SJSA1 (cell line): ENCODE results near the gene CSK. TPM values are rescaled to one million over a fixed set of nuclear protein-coding genes. Genes with fewer than 3 reads are reported as not detected.

ENCODE experiments used
- DNase-seq, 2 experiments: peaks; one replicate each; pipeline ENCODE4 v3.0.0-alpha.2; 2015 to 2020; ENCODE audit warnings: low spot score in 2 of 2, low read depth in 1 of 2
- H3K27ac ChIP-seq: fragments of 250-450 bp; sonication (Bioruptor Pico); 2 replicates; pipeline ENCODE4 v1.5.1; 2020; ENCODE audit warnings: mild to moderate bottlenecking, moderate library complexity
- H3K27me3 ChIP-seq: fragments of 250-450 bp; sonication (Bioruptor Pico); replicated peaks from 2 replicates; pipeline ENCODE4 v1.5.1; 2020; ENCODE audit warnings: mild to moderate bottlenecking, moderate library complexity
- H3K36me3 ChIP-seq: fragments of 250-450 bp; sonication (Bioruptor Pico); 2 replicates; pipeline ENCODE4 v1.5.1; 2020; ENCODE audit warnings: mild to moderate bottlenecking
- H3K4me1 ChIP-seq: fragments of 250-450 bp; sonication (Bioruptor Pico); replicated peaks from 2 replicates; pipeline ENCODE4 v1.6.1; 2021; ENCODE audit warnings: mild to moderate bottlenecking
- H3K4me3 ChIP-seq: fragments of 250-450 bp; sonication (Bioruptor Pico); 2 replicates; pipeline ENCODE4 v1.5.1; 2020; ENCODE audit warnings: mild to moderate bottlenecking
- H3K9me3 ChIP-seq: fragments of 250-450 bp; sonication (Bioruptor Pico); replicated peaks from 2 replicates; pipeline ENCODE4 v1.5.1; 2020; ENCODE audit warnings: mild to moderate bottlenecking
- total RNA-seq: library from RNA; depleted of rRNA; stranded (reverse); fragments of >200 nt; shearing (Covaris generic); gene quantifications from 2 replicates; pipeline ENCODE4 v1.2.3, GENCODE V29; 2014

CSK gene
- total RNA-seq, 1 experiment from 2014 or later, result 19.2 TPM

DNA sequence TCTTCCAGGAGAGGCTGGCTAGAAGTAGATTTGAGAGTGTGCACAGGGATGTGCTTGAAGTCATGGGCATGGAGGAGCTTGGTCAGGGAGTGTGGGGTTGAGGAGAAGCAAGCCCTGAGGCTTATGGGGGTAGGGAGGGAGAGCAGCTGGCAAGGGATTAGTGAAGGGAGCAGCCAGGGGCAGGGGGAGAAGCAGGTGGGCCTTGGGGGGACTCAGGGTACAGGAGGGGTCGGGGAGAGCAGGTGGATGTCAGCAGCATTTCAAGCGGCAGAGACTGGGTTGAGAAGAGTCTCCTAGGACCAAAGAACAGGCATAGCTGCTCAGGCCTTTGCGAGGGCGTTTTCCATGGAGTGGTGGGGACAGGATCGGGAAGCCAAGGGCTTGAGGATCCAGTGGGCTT lies 27.4 kb downstream of the CSK start:
- no peak overlapping the region for H3K27ac ChIP-seq
- no peaks in the 10 kb centered on the region for H3K27me3 ChIP-seq
- H3K4me3 ChIP-seq, result no peak overlapping the region
- no peaks in the 10 kb centered on the region; the same call in 1 of the 2 replicates for H3K36me3 ChIP-seq
- H3K9me3 ChIP-seq, result no peaks in the 10 kb centered on the region
- H3K4me1 ChIP-seq, result peaks cover 4% of the 10 kb centered on the region; the same call in 1 of the 2 replicates
- DNase-seq, result no peak

- Histone ChIP-seq H3K4me1 (peaks cover 4% of the 10 kb centered on the region; the same call in 1 of the 2 replicates), H3K27ac (no peak overlapping the region), H3K4me3 (no peak overlapping the region), H3K9me3 (no peaks in the 10 kb centered on the region), H3K36me3 (no peaks in the 10 kb centered on the region), H3K27me3 (no peaks in the 10 kb centered on the region)
- DNase-seq, result no peak
These were observed 28.1 kb downstream of the CSK start for GRCh38 chr15:74809956-74810355.

GRCh38 chr15:74812533-74812932 lies 30.7 kb downstream of the CSK start, which contains the start of gene LMAN1L:
TSS of gene LMAN1L (plus strand) at chr15:74812835. CDS start at chr15:74812855, 20 bp downstream.
- Histone ChIP-seq H3K27me3 (no peaks in the 10 kb centered on the region), H3K36me3 (no peaks in the 10 kb centered on the region), H3K9me3 (no peaks in the 10 kb centered on the region), H3K27ac (no peak within 1 kb of the TSS), H3K4me3 (no peak within 1 kb of the TSS), H3K4me1 (peaks cover 4% of the 10 kb centered on the region; the same call in 1 of the 2 replicates)
- no peak for DNase-seq

GRCh38 chr15:74815121-74815934 lies 33.4 kb downstream of the CSK start:
- no peaks in the 10 kb centered on the region for H3K27me3 ChIP-seq
- H3K9me3 ChIP-seq, result no peaks in the 10 kb centered on the region
- H3K27ac ChIP-seq, result no peak overlapping the region
- H3K4me3 ChIP-seq, result no peak overlapping the region
- no peak for DNase-seq
- H3K36me3 ChIP-seq, result no peaks in the 10 kb centered on the region
- H3K4me1 ChIP-seq, result peaks cover 11% of the 10 kb centered on the region

- Histone ChIP-seq H3K4me3 (no peak overlapping the region), H3K27ac (no peak overlapping the region), H3K4me1 (peaks cover 11% of the 10 kb centered on the region), H3K9me3 (no peaks in the 10 kb centered on the region), H3K27me3 (no peaks in the 10 kb centered on the region), H3K36me3 (no peaks in the 10 kb centered on the region)
- DNase-seq, result no peak
These were observed 34.1 kb downstream of the CSK start for GRCh38 chr15:74815961-74816360.

- Histone ChIP-seq H3K36me3 (no peaks in the 10 kb centered on the region), H3K27me3 (no peaks in the 10 kb centered on the region), H3K27ac (no peak overlapping the region), H3K4me3 (no peak overlapping the region), H3K4me1 (peaks cover 11% of the 10 kb centered on the region), H3K9me3 (no peaks in the 10 kb centered on the region)
- DNase-seq, result no peak
These were observed 34.9 kb downstream of the CSK start for GRCh38 chr15:74816624-74817369.

GRCh38 chr15:74817370-74817737 lies 35.5 kb downstream of the CSK start:
- Histone ChIP-seq H3K9me3 (no peaks in the 10 kb centered on the region), H3K27ac (no peak overlapping the region), H3K36me3 (no peaks in the 10 kb centered on the region), H3K27me3 (no peaks in the 10 kb centered on the region), H3K4me3 (no peak overlapping the region), H3K4me1 (peaks cover 11% of the 10 kb centered on the region)
- DNase-seq, result no peak

DNA sequence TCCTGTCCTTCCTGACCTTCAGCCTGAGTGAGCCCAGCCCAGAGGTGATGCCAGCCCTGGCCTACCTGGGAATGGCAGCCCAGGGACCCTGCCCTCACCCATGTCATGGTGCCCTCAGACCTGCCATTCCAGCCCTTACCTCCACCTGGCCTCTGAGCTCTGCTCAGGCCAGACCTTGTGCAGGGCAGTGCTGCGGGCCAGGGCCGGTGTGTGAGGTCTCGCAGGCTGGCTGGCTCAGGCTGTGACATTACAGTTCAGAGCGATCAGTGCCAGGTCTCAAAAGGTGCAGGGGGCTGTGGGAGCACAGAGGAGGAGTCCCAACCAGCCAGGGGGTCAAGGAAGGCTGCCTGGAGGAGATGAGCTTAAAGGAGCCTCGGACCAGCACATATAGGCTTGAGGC lies 38.2 kb downstream of the CSK start:
- Histone ChIP-seq H3K9me3 (no peaks in the 10 kb centered on the region), H3K27me3 (peaks cover 9% of the 10 kb centered on the region; the same call in 1 of the 2 replicates), H3K4me3 (no peak overlapping the region), H3K36me3 (no peaks in the 10 kb centered on the region), H3K27ac (no peak overlapping the region), H3K4me1 (peaks cover 11% of the 10 kb centered on the region)
- DNase-seq, result no peak

DNA sequence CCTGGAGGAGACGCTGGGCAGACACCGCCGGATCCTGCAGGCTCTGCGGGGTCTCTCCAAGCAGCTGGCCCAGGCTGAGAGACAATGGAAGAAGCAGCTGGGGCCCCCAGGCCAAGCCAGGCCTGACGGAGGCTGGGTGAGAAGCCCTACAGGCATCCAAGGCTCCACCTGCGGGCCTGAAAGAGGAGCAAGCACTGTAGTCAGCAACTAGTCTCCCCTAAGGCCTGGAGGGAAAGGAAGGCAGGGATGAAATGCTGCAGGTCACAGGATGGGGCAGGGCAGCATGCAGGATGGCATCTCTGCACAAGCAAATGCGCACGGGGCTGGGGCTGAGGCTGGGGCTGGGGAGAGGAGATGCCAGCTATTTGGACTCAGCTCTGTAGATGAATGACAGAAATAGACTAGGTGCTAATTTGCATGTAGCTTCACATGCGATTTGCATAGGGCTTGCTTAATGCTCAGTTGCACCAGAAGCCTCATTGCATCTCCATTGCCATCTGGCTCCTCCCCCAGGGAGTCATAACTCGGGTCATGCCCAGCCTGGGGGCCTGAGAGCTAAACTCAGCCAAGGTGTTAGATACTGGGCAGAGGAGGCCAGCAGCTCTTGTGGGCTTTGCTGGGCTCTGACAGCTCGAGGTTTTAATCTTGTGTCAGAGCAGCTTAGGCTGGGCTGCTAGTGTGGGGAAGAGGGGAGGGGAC lies 39.4 kb downstream of the CSK start:
- no peaks in the 10 kb centered on the region for H3K36me3 ChIP-seq
- H3K4me3 ChIP-seq, result no peak overlapping the region
- peaks cover 15% of the 10 kb centered on the region; the same call in 1 of the 2 replicates for H3K27me3 ChIP-seq
- peaks cover 11% of the 10 kb centered on the region for H3K4me1 ChIP-seq
- DNase-seq, result no peak
- no peaks in the 10 kb centered on the region for H3K9me3 ChIP-seq
- no peak overlapping the region for H3K27ac ChIP-seq

DNA sequence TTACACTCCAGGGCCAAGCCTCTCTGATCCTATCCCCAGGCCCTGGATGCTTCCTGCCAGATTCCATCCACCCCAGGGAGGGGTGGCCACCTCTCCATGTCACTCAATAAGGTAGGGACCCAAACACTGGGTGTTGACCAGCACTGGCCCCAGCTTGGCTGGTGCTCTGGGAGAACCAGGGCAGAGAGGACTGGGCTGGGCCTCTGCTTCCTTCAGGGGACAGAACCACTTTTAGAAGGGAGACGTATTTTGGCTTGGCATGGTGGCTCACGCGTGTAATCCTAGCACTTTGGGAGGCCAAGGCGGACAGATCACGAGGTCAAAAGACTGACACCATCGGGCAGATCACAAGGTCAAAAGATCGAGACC lies 39.9 kb downstream of the CSK start:
- Histone ChIP-seq H3K4me3 (no peak overlapping the region), H3K4me1 (peaks cover 11% of the 10 kb centered on the region), H3K36me3 (no peaks in the 10 kb centered on the region)

DNA sequence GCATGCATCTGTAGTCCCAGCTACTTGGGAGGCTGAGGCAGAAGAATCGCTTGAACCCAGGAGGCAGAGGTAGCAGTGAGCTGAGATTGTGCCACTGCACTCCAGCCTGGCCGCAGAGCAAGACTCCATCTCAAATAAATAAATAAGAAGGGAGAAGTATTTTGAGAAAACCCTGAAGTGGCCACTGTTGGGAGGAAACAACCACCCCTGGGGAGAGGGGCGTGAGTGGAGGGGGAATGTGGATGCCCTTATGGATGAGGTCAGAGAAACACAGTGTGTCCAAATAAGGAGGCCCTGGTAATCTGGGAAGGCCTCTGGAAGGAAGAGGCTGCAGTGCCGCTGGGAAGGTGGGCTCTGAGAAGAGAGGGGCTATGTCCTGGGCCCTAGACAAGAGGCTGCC lies 40.4 kb downstream of the CSK start:
- no peak overlapping the region for H3K4me3 ChIP-seq
- DNase-seq, result no peak
- no peaks in the 10 kb centered on the region for H3K36me3 ChIP-seq
- peaks cover 23% of the 10 kb centered on the region for H3K27me3 ChIP-seq
- H3K27ac ChIP-seq, result no peak overlapping the region
- no peaks in the 10 kb centered on the region for H3K9me3 ChIP-seq
- peaks cover 11% of the 10 kb centered on the region for H3K4me1 ChIP-seq

More for the DNA sequence above, 39.9 kb downstream of the CSK start:
- Histone ChIP-seq H3K9me3 (no peaks in the 10 kb centered on the region), H3K27me3 (peaks cover 18% of the 10 kb centered on the region), H3K27ac (no peak overlapping the region)
- no peak for DNase-seq

- no peak overlapping the region for H3K4me3 ChIP-seq
- no peaks in the 10 kb centered on the region for H3K9me3 ChIP-seq
- H3K27ac ChIP-seq, result no peak overlapping the region
- no peaks in the 10 kb centered on the region for H3K36me3 ChIP-seq
- H3K27me3 ChIP-seq, result peaks cover 33% of the 10 kb centered on the region
- no peak for DNase-seq
- H3K4me1 ChIP-seq, result peaks cover 9% of the 10 kb centered on the region
These were observed 41.4 kb downstream of the CSK start for GRCh38 chr15:74823324-74823723.

- Histone ChIP-seq H3K27me3 (peaks cover 38% of the 10 kb centered on the region), H3K27ac (no peak overlapping the region), H3K9me3 (no peaks in the 10 kb centered on the region; the same call in 1 of the 2 replicates), H3K4me3 (no peak overlapping the region), H3K4me1 (no peaks in the 10 kb centered on the region), H3K36me3 (no peaks in the 10 kb centered on the region)
- DNase-seq, result no peak
These were observed 43.1 kb downstream of the CSK start for GRCh38 chr15:74824976-74825375.

DNA sequence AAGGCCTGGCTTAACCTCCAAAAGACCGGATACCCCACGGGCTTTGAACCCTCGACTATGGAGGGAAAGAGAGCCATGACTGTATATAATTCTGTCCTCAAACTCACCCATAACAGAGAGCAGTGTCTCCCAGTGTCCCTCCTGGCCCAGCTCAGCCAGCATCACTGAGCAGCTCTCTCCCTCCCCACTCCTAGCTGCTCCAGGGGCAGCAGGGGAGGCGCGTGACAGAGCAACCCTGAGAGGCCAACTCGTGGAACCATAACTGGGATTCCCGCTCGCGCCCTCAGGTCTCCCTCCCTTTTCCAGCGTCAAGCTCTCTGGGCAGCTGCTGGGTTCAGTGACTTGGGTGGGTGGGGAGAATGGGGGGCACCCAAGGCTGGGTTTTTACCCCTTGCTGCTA lies 44.0 kb downstream of the CSK start:
- no peaks in the 10 kb centered on the region for H3K36me3 ChIP-seq
- H3K27me3 ChIP-seq, result peaks cover 38% of the 10 kb centered on the region
- H3K4me1 ChIP-seq, result no peaks in the 10 kb centered on the region
- DNase-seq, result no peak
- no peaks in the 10 kb centered on the region; the same call in 1 of the 2 replicates for H3K9me3 ChIP-seq
- H3K27ac ChIP-seq, result no peak overlapping the region
- no peak overlapping the region for H3K4me3 ChIP-seq
